ENCODE results near the gene MUC22.

Gene MUC22

DNA sequence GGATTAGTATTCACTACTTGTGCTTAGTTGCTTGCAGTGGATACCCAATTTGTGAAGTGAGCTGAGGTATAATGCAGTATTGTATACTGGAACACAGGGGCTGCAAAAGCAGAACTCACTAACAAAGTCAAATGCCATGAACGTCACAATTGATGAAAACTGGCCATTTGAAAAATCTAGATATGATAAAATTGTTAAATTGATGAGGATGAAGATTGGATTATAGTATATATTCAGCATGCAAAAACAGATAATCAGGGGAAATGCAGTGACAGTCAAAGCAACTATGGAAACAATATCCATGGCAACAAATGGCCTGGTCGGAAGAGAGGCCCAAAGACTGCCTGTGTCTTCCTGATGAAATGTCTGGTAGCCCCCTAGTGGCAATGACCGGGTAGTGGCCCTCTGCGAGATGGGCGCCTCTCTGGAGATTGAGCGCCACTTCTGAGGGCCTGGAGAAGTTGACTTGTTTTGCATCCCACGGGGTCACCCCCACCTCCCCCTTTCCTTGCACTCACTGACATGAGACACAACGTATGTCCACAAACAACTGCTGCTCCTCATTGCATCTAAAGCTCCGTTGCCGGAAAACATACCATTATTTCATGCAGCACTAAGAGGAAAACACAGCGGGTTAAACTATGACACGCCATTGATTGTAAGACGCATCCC, 58.5 kb downstream of the MUC22 start:
- Histone ChIP-seq H3K9ac (ENCODE audit: low read length) (no peak overlapping the region), H3K9me2 (replicated peaks; ENCODE audit: insufficient read depth, low read length) (no peaks in the 10 kb centered on the region), H3K27ac (ENCODE audit: low read depth, low read length) (no peak overlapping the region), H3K4me2 (ENCODE audit: low read depth, low read length, poor library complexity, severe bottlenecking) (no peak overlapping the region), H3F3A (ENCODE audit: insufficient read depth) (no peaks in the 10 kb centered on the region), H2AFZ (ENCODE audit: low read depth, low read length, severe bottlenecking) (no peak overlapping the region), H3K36me3 (ENCODE audit: low read length) (no peaks in the 10 kb centered on the region), H3K79me2 (ENCODE audit: insufficient read depth, low read length) (no peaks in the 10 kb centered on the region), H3K4me3 (ENCODE audit: insufficient read depth, low read length, poor library complexity, severe bottlenecking) (no peak overlapping the region), H4K20me1 (ENCODE audit: low read depth, low read length) (no peaks in the 10 kb centered on the region), H3K9me3 (ENCODE audit: insufficient read depth, low read length) (no peaks in the 10 kb centered on the region), H3K27me3 (ENCODE audit: low read length) (no peaks in the 10 kb centered on the region)
- TF ChIP-seq, protein P1, sequence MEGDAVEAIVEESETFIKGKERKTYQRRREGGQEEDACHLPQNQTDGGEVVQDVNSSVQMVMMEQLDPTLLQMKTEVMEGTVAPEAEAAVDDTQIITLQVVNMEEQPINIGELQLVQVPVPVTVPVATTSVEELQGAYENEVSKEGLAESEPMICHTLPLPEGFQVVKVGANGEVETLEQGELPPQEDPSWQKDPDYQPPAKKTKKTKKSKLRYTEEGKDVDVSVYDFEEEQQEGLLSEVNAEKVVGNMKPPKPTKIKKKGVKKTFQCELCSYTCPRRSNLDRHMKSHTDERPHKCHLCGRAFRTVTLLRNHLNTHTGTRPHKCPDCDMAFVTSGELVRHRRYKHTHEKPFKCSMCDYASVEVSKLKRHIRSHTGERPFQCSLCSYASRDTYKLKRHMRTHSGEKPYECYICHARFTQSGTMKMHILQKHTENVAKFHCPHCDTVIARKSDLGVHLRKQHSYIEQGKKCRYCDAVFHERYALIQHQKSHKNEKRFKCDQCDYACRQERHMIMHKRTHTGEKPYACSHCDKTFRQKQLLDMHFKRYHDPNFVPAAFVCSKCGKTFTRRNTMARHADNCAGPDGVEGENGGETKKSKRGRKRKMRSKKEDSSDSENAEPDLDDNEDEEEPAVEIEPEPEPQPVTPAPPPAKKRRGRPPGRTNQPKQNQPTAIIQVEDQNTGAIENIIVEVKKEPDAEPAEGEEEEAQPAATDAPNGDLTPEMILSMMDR (IDR thresholded peaks at IDR 0.05; ENCODE audit: insufficient read depth, low read length, poor library complexity, severe bottlenecking): peak; percentile 98
- no peak for TF ChIP-seq EZH2phosphoT487 (conservative IDR thresholded peaks at IDR 0.05; ENCODE audit: low read length)

DNA sequence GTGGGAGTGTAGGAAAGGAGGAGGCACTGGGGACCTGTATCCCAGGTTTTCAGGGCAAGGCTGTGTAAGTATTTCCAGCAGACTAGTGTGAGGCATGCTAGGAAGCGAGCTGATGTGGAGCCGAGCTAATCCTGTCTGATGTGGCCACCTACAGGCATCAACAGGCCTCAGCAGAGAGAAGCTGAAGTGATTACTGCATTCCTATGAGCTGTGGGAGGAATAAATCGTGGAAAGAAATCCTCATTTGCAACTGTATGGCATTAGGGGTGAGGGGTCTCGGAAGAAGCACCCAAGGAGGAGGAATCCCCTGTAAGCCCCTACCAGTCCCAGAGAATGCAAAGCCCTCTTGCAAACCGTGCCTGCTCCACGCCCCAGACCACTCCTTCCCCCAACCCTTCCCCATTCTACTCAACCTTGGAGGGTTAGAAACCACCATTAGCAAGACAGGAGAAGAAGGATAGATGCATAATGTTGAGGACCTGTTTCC, 60.5 kb downstream of the MUC22 start:
- Histone ChIP-seq H3K4me3 (ENCODE audit: insufficient read depth, low read length, poor library complexity, severe bottlenecking) (no peak overlapping the region), H2AFZ (ENCODE audit: low read depth, low read length, severe bottlenecking) (no peak overlapping the region), H3K9me2 (replicated peaks; ENCODE audit: insufficient read depth, low read length) (no peaks in the 10 kb centered on the region), H3K9me3 (ENCODE audit: insufficient read depth, low read length) (no peaks in the 10 kb centered on the region), H3K36me3 (ENCODE audit: low read length) (no peaks in the 10 kb centered on the region), H3K4me2 (ENCODE audit: low read depth, low read length, poor library complexity, severe bottlenecking) (no peak overlapping the region), H3K79me2 (ENCODE audit: insufficient read depth, low read length) (no peaks in the 10 kb centered on the region), H3K9ac (ENCODE audit: low read length) (no peak overlapping the region), H3F3A (ENCODE audit: insufficient read depth) (no peaks in the 10 kb centered on the region), H4K20me1 (ENCODE audit: low read depth, low read length) (no peaks in the 10 kb centered on the region), H3K27me3 (ENCODE audit: low read length) (no peaks in the 10 kb centered on the region), H3K27ac (ENCODE audit: low read depth, low read length) (no peak overlapping the region)
- no peak for TF ChIP-seq EZH2phosphoT487 (conservative IDR thresholded peaks at IDR 0.05; ENCODE audit: low read length)
- TF ChIP-seq, protein P1 (IDR thresholded peaks at IDR 0.05; ENCODE audit: insufficient read depth, low read length, poor library complexity, severe bottlenecking): no peak

DNA sequence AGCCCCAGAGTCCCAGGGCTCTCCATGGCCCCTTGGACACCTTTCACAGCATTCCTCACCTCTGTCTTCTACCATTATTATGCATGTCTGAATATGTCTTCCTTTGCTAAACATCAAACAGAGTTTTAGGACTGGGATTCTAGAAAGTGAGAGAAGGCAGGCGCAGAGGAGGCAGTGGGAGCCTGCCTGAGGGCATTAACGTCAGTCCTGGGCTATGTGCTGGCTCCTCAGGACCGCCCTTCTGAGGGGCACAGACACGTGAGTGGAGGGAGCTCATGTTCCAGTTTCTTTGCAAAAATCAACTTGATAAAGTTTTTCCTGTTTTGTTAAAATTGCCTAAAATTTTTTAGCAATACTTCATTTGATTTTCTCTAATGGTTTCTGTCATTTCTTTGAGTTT, 64.1 kb downstream of the MUC22 start:
- Histone ChIP-seq H3K9me3 (ENCODE audit: insufficient read depth, low read length) (no peaks in the 10 kb centered on the region), H3F3A (ENCODE audit: insufficient read depth) (no peaks in the 10 kb centered on the region), H3K4me2 (ENCODE audit: low read depth, low read length, poor library complexity, severe bottlenecking) (no peak overlapping the region), H3K4me3 (ENCODE audit: insufficient read depth, low read length, poor library complexity, severe bottlenecking) (no peak overlapping the region), H3K9me2 (replicated peaks; ENCODE audit: insufficient read depth, low read length) (no peaks in the 10 kb centered on the region), H3K79me2 (ENCODE audit: insufficient read depth, low read length) (no peaks in the 10 kb centered on the region), H3K27me3 (ENCODE audit: low read length) (no peaks in the 10 kb centered on the region), H2AFZ (ENCODE audit: low read depth, low read length, severe bottlenecking) (no peak overlapping the region), H4K20me1 (ENCODE audit: low read depth, low read length) (no peaks in the 10 kb centered on the region), H3K27ac (ENCODE audit: low read depth, low read length) (no peak overlapping the region), H3K9ac (ENCODE audit: low read length) (no peak overlapping the region), H3K36me3 (ENCODE audit: low read length) (no peaks in the 10 kb centered on the region)
- TF ChIP-seq EZH2phosphoT487 (conservative IDR thresholded peaks at IDR 0.05; ENCODE audit: low read length): no peak

DNA sequence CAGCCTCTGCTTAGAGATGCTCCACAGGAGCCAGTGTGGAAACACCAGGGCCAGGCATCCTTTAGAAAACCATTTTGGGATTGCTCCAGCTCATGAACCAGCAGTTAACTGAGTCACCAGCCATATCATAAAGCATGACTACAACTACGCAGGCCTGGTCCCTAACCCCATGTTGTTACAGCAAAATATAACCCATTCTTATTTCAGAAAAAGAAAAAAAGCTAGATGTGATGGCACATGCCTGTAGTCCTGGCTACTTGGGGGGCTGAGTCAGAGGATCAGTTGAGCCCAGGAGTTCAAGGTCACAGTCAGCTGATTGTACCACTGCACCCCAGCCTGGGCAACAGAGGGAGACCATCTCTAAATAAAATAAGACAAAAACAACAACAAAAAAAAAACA, 65.3 kb downstream of the MUC22 start:
- no peaks in the 10 kb centered on the region for H3K79me2 ChIP-seq (ENCODE audit: insufficient read depth, low read length)
- H3K4me2 ChIP-seq (ENCODE audit: low read depth, low read length, poor library complexity, severe bottlenecking): no peak overlapping the region
- no peaks in the 10 kb centered on the region for H3K9me3 ChIP-seq (ENCODE audit: insufficient read depth, low read length)
- H3K4me3 ChIP-seq (ENCODE audit: insufficient read depth, low read length, poor library complexity, severe bottlenecking): no peak overlapping the region
- no peaks in the 10 kb centered on the region for H3K36me3 ChIP-seq (ENCODE audit: low read length)
- H2AFZ ChIP-seq (ENCODE audit: low read depth, low read length, severe bottlenecking): no peak overlapping the region
- H3F3A ChIP-seq (ENCODE audit: insufficient read depth): no peaks in the 10 kb centered on the region
- H3K9ac ChIP-seq (ENCODE audit: low read length): no peak overlapping the region
- no peaks in the 10 kb centered on the region for H4K20me1 ChIP-seq (ENCODE audit: low read depth, low read length)
- no peak overlapping the region for H3K27ac ChIP-seq (ENCODE audit: low read depth, low read length)
- no peak for TF ChIP-seq EZH2phosphoT487 (conservative IDR thresholded peaks at IDR 0.05; ENCODE audit: low read length)
- TF ChIP-seq, protein P1 (IDR thresholded peaks at IDR 0.05; ENCODE audit: insufficient read depth, low read length, poor library complexity, severe bottlenecking): no peak
- no peaks in the 10 kb centered on the region for H3K9me2 ChIP-seq (replicated peaks; ENCODE audit: insufficient read depth, low read length)
- no peaks in the 10 kb centered on the region for H3K27me3 ChIP-seq (ENCODE audit: low read length)
